ENCODE data around the gene KAT6B. TPM values are rescaled to one million over a fixed set of nuclear protein-coding genes. Genes with fewer than 3 reads are reported as not detected.
A peak's percentile ranks its signal among the peaks of the same experiment; 100 is the strongest.

KAT6B gene
- total RNA-seq, 5 donors from 2014 or later (not counting 1 experiment from before 2014, with no cell fraction given), result 46.2 to 94.4 (median 52.4) TPM

DNA sequence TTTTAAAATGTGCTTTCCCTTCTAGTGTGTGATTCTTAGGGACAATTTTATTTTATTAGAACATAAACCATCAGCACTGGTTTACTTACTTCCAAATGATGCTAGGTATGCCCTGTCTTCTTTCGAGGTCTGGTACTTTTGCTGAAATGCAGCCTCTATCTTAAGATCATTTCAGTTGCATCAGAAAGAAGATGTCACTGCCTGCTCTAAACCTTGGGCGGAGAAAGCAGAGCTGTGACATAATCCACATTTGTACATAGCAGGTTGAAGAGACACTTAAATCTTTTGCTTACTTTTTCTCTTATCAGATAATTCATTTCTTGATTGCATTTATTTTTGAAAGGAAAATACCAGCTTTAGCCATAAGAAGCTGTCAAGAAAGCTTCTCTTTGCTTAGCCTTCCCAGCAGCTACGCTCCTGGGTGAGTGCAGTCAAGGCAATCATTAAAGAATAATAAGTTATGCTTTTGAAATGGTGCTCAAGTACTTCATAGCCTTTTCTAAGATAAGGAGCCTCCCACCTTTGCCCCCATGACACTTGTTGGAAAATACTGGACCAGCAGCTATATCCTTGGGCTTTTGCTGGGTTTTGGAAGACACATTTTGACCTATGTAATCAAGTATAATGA, 176.7 kb downstream of the KAT6B start:
- CTCF ChIA-PET, result interaction anchor here in 1 of 2 donors (0.7 kb wide), 1 partner anchor 742 kb away, joined by 4 read pairs; no protein-coding TSS in a partner anchor
- no peaks in the 10 kb centered on the region for H3K27me3 ChIP-seq (replicated peaks in 1 of 2; ENCODE audit: control insufficient read depth in 2 of 2, extremely low read depth in 1 of 2, insufficient read depth in 2 of 2, low read length in 1 of 2)
- no peaks in the 10 kb centered on the region for H3K9me3 ChIP-seq
- Mint-ChIP-seq H3K36me3 (peaks cover 34% of the 10 kb centered on the region), H3K27ac (no peak overlapping the region), H3K27me3 (no peaks in the 10 kb centered on the region), H3K9me3 (no peaks in the 10 kb centered on the region), H3K4me1 (peaks cover 13 to 38% (median 27%) of the 10 kb centered on the region in 3 donors), H3K4me3 (no peak overlapping the region)
- H3K27ac ChIP-seq (ENCODE audit: low read length), result no peak overlapping the region
- WGBS (ENCODE audit: insufficient coverage), result 100% methylated on average over 1 of the region's 3 CpGs
- POLR2A ChIA-PET, result interaction anchor here (0.6 to 0.7 kb wide), 4 partner anchors 208 to 405 kb away, joined by 3 to 4 read pairs (median 4); no protein-coding TSS in a partner anchor
- H3K4me1 ChIP-seq (ENCODE audit: control insufficient read depth in 1 of 2, extremely low read depth in 1 of 2, insufficient read depth in 2 of 2, low read length in 2 of 2), result peaks cover 0 to 1% of the 10 kb centered on the region in 2 experiments
- peaks cover 4 to 18% of the 10 kb centered on the region in 2 donors for H3K36me3 ChIP-seq (ENCODE audit: control insufficient read depth in 2 of 2, extremely low read depth in 1 of 2, insufficient read depth in 1 of 2, low read length in 1 of 2)
- H3K4me3 ChIP-seq (ENCODE audit: control insufficient read depth in 1 of 2, extremely low read depth in 1 of 2, low read length in 1 of 2), result no peak overlapping the region
- DNase-seq, result no peak
- ATAC-seq (replicated peaks in 1 of 4), result no peak

DNA sequence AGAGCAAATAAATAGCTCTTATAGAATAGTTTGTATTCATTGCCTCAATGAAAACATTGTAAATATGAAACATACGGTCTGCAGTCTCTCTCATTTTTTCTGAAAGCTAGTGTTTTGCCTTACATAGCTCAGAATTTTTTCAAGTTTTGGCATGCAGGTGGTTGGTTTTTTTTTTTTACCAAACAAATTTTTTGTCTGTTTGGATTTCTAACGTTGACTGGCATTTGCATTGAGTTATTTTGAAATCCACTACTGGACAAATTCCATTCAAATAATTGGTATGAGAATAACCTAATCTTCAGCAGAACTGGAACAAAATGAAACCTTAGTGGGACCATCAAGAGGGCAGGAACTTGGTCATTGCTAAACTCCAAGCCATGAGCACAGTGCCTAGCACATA, 177.5 kb downstream of the KAT6B start:
- DNase-seq (no peak), ATAC-seq (replicated peaks in 1 of 4) (no peak)
- Mint-ChIP-seq H3K27ac (no peak overlapping the region), H3K9me3 (no peaks in the 10 kb centered on the region), H3K4me1 (peaks cover 18 to 45% (median 34%) of the 10 kb centered on the region in 3 donors), H3K36me3 (peaks cover 30% of the 10 kb centered on the region), H3K27me3 (no peaks in the 10 kb centered on the region), H3K4me3 (no peak overlapping the region)
- H3K4me3 ChIP-seq (ENCODE audit: control insufficient read depth in 1 of 2, extremely low read depth in 1 of 2, low read length in 1 of 2), result no peak overlapping the region
- no peaks in the 10 kb centered on the region for H3K9me3 ChIP-seq
- no peak overlapping the region for H3K27ac ChIP-seq (ENCODE audit: low read length)
- ChIA-PET CTCF (interaction anchor here in 1 of 2 donors (0.7 kb wide), 1 partner anchor 743 kb away, joined by 4 read pairs; no protein-coding TSS in a partner anchor), POLR2A (interaction anchor here (0.6 kb wide), 3 partner anchors 209 to 345 kb away, joined by 3 to 4 read pairs (median 4); no protein-coding TSS in a partner anchor)
- WGBS (ENCODE audit: insufficient coverage), result no CpG with 5 or more reads among the region's 2 CpGs
- peaks cover 4 to 13% of the 10 kb centered on the region in 2 donors for H3K36me3 ChIP-seq (ENCODE audit: control insufficient read depth in 2 of 2, extremely low read depth in 1 of 2, insufficient read depth in 1 of 2, low read length in 1 of 2)
- H3K4me1 ChIP-seq (ENCODE audit: control insufficient read depth in 1 of 2, extremely low read depth in 1 of 2, insufficient read depth in 2 of 2, low read length in 2 of 2), result peaks cover 0 to 9% of the 10 kb centered on the region in 2 experiments
- H3K27me3 ChIP-seq (replicated peaks in 1 of 2; ENCODE audit: control insufficient read depth in 2 of 2, extremely low read depth in 1 of 2, insufficient read depth in 2 of 2, low read length in 1 of 2), result no peaks in the 10 kb centered on the region

DNA sequence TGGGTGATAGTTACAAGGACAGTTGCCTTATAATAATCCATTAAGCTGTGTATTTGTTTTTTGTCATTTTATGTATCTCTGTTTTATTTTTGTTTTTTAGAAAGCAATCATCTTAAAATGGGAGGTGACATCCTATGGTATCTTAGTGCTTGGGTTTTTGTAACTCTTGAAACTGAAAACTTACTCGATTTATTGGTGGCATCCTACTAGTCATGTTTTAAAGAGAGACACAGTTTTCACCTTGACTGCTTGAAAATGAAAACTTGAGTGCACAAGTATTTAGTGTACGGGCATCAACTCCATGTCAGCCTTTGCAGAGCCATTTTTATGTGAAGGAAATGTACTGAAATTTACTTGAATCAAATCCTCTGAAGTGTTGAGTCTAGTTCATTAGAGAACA, 181.2 kb downstream of the KAT6B start:
- H3K27me3 ChIP-seq (replicated peaks in 1 of 2; ENCODE audit: control insufficient read depth in 2 of 2, extremely low read depth in 1 of 2, insufficient read depth in 2 of 2, low read length in 1 of 2), result no peaks in the 10 kb centered on the region
- H3K27me3 Mint-ChIP-seq, result no peaks in the 10 kb centered on the region
- no peaks in the 10 kb centered on the region for H3K9me3 ChIP-seq
- H3K27ac Mint-ChIP-seq, result peak overlapping the region; percentile 72 to 96
- CTCF ChIA-PET, result no interaction called here
- no peak overlapping the region for H3K4me3 ChIP-seq (ENCODE audit: control insufficient read depth in 1 of 2, extremely low read depth in 1 of 2, low read length in 1 of 2)
- peaks cover under 1 to 10% of the 10 kb centered on the region in 2 experiments for H3K4me1 ChIP-seq (ENCODE audit: control insufficient read depth in 1 of 2, extremely low read depth in 1 of 2, insufficient read depth in 2 of 2, low read length in 2 of 2)
- peaks cover 27% of the 10 kb centered on the region for H3K36me3 Mint-ChIP-seq
- no peak for DNase-seq
- POLR2A ChIA-PET, result no interaction called here
- WGBS (ENCODE audit: insufficient coverage), result 40% methylated on average over 1 of the region's 2 CpGs
- ATAC-seq (replicated peaks in 1 of 4), result no peak
- H3K27ac ChIP-seq (ENCODE audit: low read length), result no peak overlapping the region
- no peaks in the 10 kb centered on the region for H3K9me3 Mint-ChIP-seq
- peaks cover 1 to 4% of the 10 kb centered on the region in 2 donors for H3K36me3 ChIP-seq (ENCODE audit: control insufficient read depth in 2 of 2, extremely low read depth in 1 of 2, insufficient read depth in 1 of 2, low read length in 1 of 2)
- peak overlapping the region in 2 of 3 donors; percentile 53 to 64 for H3K4me3 Mint-ChIP-seq
- H3K4me1 Mint-ChIP-seq, result peaks cover 31 to 47% (median 38%) of the 10 kb centered on the region in 3 donors

DNA sequence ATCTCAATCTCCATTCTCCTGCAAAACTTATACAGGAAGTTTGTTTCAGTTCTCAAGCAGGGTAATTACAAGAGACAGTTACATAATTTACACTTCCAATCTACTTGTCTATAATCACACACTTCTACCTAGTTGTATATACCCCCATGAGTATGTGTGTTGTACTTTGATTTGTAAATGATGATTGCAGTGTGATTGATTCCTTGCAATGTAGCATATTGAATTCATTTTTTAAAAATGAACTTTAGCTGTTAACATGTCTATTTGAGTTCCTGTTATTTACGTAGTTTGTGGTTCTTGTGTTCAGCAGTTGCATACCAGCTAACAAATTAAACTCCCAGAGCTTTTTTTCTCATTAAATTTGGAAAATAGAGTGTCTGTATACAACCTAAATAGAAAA, 182.6 kb downstream of the KAT6B start:
- Histone ChIP-seq H3K27me3 (replicated peaks in 1 of 2; ENCODE audit: control insufficient read depth in 2 of 2, extremely low read depth in 1 of 2, insufficient read depth in 2 of 2, low read length in 1 of 2) (no peaks in the 10 kb centered on the region), H3K36me3 (ENCODE audit: control insufficient read depth in 2 of 2, extremely low read depth in 1 of 2, insufficient read depth in 1 of 2, low read length in 1 of 2) (peaks cover 3 to 4% of the 10 kb centered on the region in 2 donors), H3K9me3 (no peaks in the 10 kb centered on the region), H3K4me1 (ENCODE audit: control insufficient read depth in 1 of 2, extremely low read depth in 1 of 2, insufficient read depth in 2 of 2, low read length in 2 of 2) (peaks cover 13 to 17% of the 10 kb centered on the region in 2 experiments), H3K4me3 (ENCODE audit: control insufficient read depth in 1 of 2, extremely low read depth in 1 of 2, low read length in 1 of 2) (no peak overlapping the region), H3K27ac (ENCODE audit: low read length) (peak overlapping the region; percentile 20)
- ChIA-PET CTCF (interaction anchor here in 1 of 2 donors (0.7 to 1.4 kb wide), 2 partner anchors 18 to 21 kb away, joined by 3 to 6 read pairs; no protein-coding TSS in a partner anchor), POLR2A (interaction anchor here in 1 of 2 donors (0.5 kb wide), 1 partner anchor 11 kb away, joined by 5 read pairs; no protein-coding TSS in a partner anchor)
- Mint-ChIP-seq H3K4me3 (peak overlapping the region; percentile 24 to 38 (median 32)), H3K4me1 (peaks cover 44 to 57% (median 51%) of the 10 kb centered on the region in 3 donors), H3K27me3 (no peaks in the 10 kb centered on the region), H3K9me3 (no peaks in the 10 kb centered on the region), H3K27ac (peak overlapping the region; percentile 82 to 84), H3K36me3 (peaks cover 28% of the 10 kb centered on the region)
- ATAC-seq (replicated peaks in 1 of 4), result peak in 2 of 4 experiments; percentile 55 to 58
- no CpG with 5 or more reads among the region's 1 CpG for WGBS (ENCODE audit: insufficient coverage)
- DNase-seq, result no peak

DNA sequence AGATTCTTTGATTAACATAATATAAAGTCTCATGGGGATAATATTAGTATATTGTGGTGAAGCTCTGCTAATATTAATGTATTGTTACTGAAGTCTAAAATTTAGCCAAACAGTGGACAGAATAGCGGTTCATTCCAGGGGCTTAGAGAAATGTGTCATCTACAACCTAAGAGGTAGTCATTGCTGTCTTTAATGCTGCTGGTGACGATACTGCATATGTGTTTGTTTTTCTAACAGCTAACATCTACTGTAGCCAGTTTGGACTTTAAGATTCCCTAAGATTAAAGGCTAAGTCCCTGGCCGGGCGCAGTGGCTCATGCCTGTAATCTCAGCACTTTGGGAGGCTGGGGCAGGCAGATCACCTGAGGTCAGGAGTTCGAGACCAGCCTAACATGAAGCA, 183.0 kb downstream of the KAT6B start:
- H3K27ac ChIP-seq (ENCODE audit: low read length), result peak overlapping the region; percentile 3
- H3K27ac Mint-ChIP-seq, result peak overlapping the region; percentile 82 to 84
- H3K27me3 Mint-ChIP-seq, result no peaks in the 10 kb centered on the region
- no peaks in the 10 kb centered on the region for H3K9me3 Mint-ChIP-seq
- ATAC-seq (replicated peaks in 1 of 4) (no peak), DNase-seq (no peak)
- peaks cover 18 to 20% of the 10 kb centered on the region in 2 experiments for H3K4me1 ChIP-seq (ENCODE audit: control insufficient read depth in 1 of 2, extremely low read depth in 1 of 2, insufficient read depth in 2 of 2, low read length in 2 of 2)
- no peaks in the 10 kb centered on the region for H3K9me3 ChIP-seq
- H3K27me3 ChIP-seq (replicated peaks in 1 of 2; ENCODE audit: control insufficient read depth in 2 of 2, extremely low read depth in 1 of 2, insufficient read depth in 2 of 2, low read length in 1 of 2), result no peaks in the 10 kb centered on the region
- H3K4me1 Mint-ChIP-seq, result peaks cover 48 to 60% (median 54%) of the 10 kb centered on the region in 3 donors
- H3K36me3 Mint-ChIP-seq, result peaks cover 23% of the 10 kb centered on the region
- no peak overlapping the region for H3K4me3 Mint-ChIP-seq
- whole genome bisulfite sequencing (ENCODE audit: insufficient coverage), result 100% methylated on average over 4 of the region's 5 CpGs
- CTCF ChIA-PET, result interaction anchor here in 1 of 2 donors (1.4 kb wide), 1 partner anchor 19 kb away, joined by 3 read pairs; no protein-coding TSS in a partner anchor
- no peak overlapping the region for H3K4me3 ChIP-seq (ENCODE audit: control insufficient read depth in 1 of 2, extremely low read depth in 1 of 2, low read length in 1 of 2)
- peaks cover 3 to 4% of the 10 kb centered on the region in 2 donors for H3K36me3 ChIP-seq (ENCODE audit: control insufficient read depth in 2 of 2, extremely low read depth in 1 of 2, insufficient read depth in 1 of 2, low read length in 1 of 2)
- POLR2A ChIA-PET, result no interaction called here

DNA sequence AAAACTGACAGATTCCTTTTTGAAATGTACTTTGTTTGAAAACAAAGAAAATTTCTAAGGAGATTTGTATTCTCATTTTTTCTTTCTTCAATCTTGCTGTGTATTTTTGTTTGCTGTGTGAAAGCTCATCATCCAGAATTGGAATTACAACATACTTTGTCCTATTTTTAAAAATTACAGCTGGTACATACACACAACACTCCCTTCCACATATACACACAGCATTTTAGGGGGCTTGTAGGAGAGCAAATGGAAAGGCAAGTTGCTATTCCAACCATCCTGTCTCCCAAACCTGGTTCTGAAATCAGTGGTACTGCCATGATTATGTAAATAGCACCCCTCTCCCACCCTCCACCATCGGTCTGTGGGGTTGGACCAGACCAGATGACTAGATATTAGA, 184.0 kb downstream of the KAT6B start:
- Mint-ChIP-seq H3K4me1 (peaks cover 57 to 69% (median 64%) of the 10 kb centered on the region in 3 donors), H3K27ac (peak overlapping the region; percentile 61 to 82), H3K9me3 (no peaks in the 10 kb centered on the region), H3K27me3 (no peaks in the 10 kb centered on the region), H3K4me3 (no peak overlapping the region), H3K36me3 (peaks cover 23% of the 10 kb centered on the region)
- CTCF ChIA-PET, result no interaction called here
- Histone ChIP-seq H3K36me3 (ENCODE audit: control insufficient read depth in 2 of 2, extremely low read depth in 1 of 2, insufficient read depth in 1 of 2, low read length in 1 of 2) (peaks cover 2 to 3% of the 10 kb centered on the region in 2 donors), H3K4me3 (ENCODE audit: control insufficient read depth in 1 of 2, extremely low read depth in 1 of 2, low read length in 1 of 2) (no peak overlapping the region), H3K27ac (ENCODE audit: low read length) (no peak overlapping the region), H3K27me3 (replicated peaks in 1 of 2; ENCODE audit: control insufficient read depth in 2 of 2, extremely low read depth in 1 of 2, insufficient read depth in 2 of 2, low read length in 1 of 2) (no peaks in the 10 kb centered on the region), H3K4me1 (ENCODE audit: control insufficient read depth in 1 of 2, extremely low read depth in 1 of 2, insufficient read depth in 2 of 2, low read length in 2 of 2) (peaks cover 23 to 26% of the 10 kb centered on the region in 2 experiments), H3K9me3 (no peaks in the 10 kb centered on the region)
- DNase-seq (no peak), ATAC-seq (replicated peaks in 1 of 4) (no peak)
- POLR2A ChIA-PET, result interaction anchor here in 1 of 2 donors (0.5 kb wide), 1 partner anchor 483 kb away, joined by 5 read pairs; no protein-coding TSS in a partner anchor
- WGBS (ENCODE audit: insufficient coverage), result no CpG with 5 or more reads among the region's 1 CpG

Data from T-cell (primary cell).